Neural progenitor cell (in vitro differentiated cells): ENCODE measurements around the gene ABCA1.
"Not testable (repeated sequence)": the region's sequence is repeated elsewhere in the genome, so short reads cannot be mapped to it uniquely, and the experiment has no call there.

ENCODE experiments used
- CTCF ChIP-seq: fragments of 200-600 bp; sonication (generic); IDR thresholded peaks from 2 replicates; pipeline ENCODE4 v1.5.1; 2017; ENCODE audit warnings: antibody characterized with exemption, mild to moderate bottlenecking
- EZH2 ChIP-seq: fragments of 200-600 bp; sonication (generic); IDR thresholded peaks from 2 replicates; pipeline ENCODE4 v1.6.1; 2017; ENCODE audit warnings: antibody characterized with exemption, mild to moderate bottlenecking, moderate library complexity
- EZH2phosphoT487 ChIP-seq: fragments of 200-600 bp; sonication (generic); IDR thresholded peaks from 2 replicates; pipeline ENCODE4 v1.6.1; 2017; ENCODE audit warnings: antibody characterized with exemption

- not testable (repeated sequence) for TF ChIP-seq CTCF, EZH2, EZH2phosphoT487
These were observed 158.9 kb downstream of the ABCA1 start for GRCh38 chr9:104769029-104769428.
